Stimulated activated CD8-positive, alpha-beta memory T cell treated with anti-CD3 and anti-CD28 coated beads, Interleukin-15, amount 100 ng/mL, for 48 hours (primary cell): Measurements from ENCODE around the gene ST7.
"Not testable (repeated sequence)": the region's sequence is repeated elsewhere in the genome, so short reads cannot be mapped to it uniquely, and the experiment has no call there.

Experiments used
- DNase-seq, 2 donors: peaks; one replicate each; pipeline ENCODE4 v3.0.0-alpha.2; 2020; ENCODE audit warnings: low read depth in 2 of 2

ST7 gene

GRCh38 chr7:117025891-117026290 is 72.6 kb downstream of the ST7 start:
- no peak for DNase-seq

GRCh38 chr7:117030346-117030745 is 77.0 kb downstream of the ST7 start:
- DNase-seq: not testable (repeated sequence)

GRCh38 chr7:117030793-117031192 is 77.5 kb downstream of the ST7 start:
- DNase-seq: not testable (repeated sequence)

GRCh38 chr7:117032810-117033209 is 79.5 kb downstream of the ST7 start:
- no peak for DNase-seq

- no peak for DNase-seq
These were observed 81.7 kb downstream of the ST7 start for GRCh38 chr7:117034851-117035464.

GRCh38 chr7:117035465-117035862 is 82.2 kb downstream of the ST7 start:
- no peak for DNase-seq

- DNase-seq: no peak
These were observed 82.9 kb downstream of the ST7 start for GRCh38 chr7:117036053-117036669.

GRCh38 chr7:117036836-117037235 is 83.5 kb downstream of the ST7 start:
- DNase-seq: no peak

GRCh38 chr7:117038408-117038807 is 85.1 kb downstream of the ST7 start:
- no peak for DNase-seq

- no peak for DNase-seq
These were observed 87.7 kb downstream of the ST7 start for GRCh38 chr7:117041007-117041406.

- DNase-seq: no peak
These were observed 88.5 kb downstream of the ST7 start for GRCh38 chr7:117041822-117042221.

- no peak for DNase-seq
These were observed 90.0 kb downstream of the ST7 start for GRCh38 chr7:117043108-117043825.

GRCh38 chr7:117044664-117045063 is 91.4 kb downstream of the ST7 start:
- no peak for DNase-seq

- DNase-seq: no peak
These were observed 92.8 kb downstream of the ST7 start for GRCh38 chr7:117045927-117046710.

GRCh38 chr7:117047496-117047895 is 94.2 kb downstream of the ST7 start:
- no peak for DNase-seq

GRCh38 chr7:117048114-117048866 is 95.0 kb downstream of the ST7 start:
- no peak for DNase-seq

- DNase-seq: no peak
These were observed 95.6 kb downstream of the ST7 start for GRCh38 chr7:117048882-117049281.

- no peak for DNase-seq
These were observed 98.5 kb downstream of the ST7 start for GRCh38 chr7:117051808-117052207.

GRCh38 chr7:117053432-117053831 is 100.1 kb downstream of the ST7 start:
- DNase-seq: no peak

GRCh38 chr7:117061751-117062150 is 108.5 kb downstream of the ST7 start:
- no peak for DNase-seq

GRCh38 chr7:117062300-117062699 is 109.0 kb downstream of the ST7 start:
- DNase-seq: no peak

- no peak for DNase-seq
These were observed 111.4 kb downstream of the ST7 start for GRCh38 chr7:117064688-117065087.
